ENCODE measurements around the gene ZC3H4.

GRCh38 chr19:47069795-47070194 is 43.8 kb downstream of the ZC3H4 start:
- TF ChIP-seq CTCF (IDR thresholded peaks at IDR 0.05) (no peak), POLR2A (IDR thresholded peaks at IDR 0.05) (no peak), EP300 (IDR thresholded peaks at IDR 0.05) (no peak)
